ENCODE measurements around the gene CTNNA3. TPM values are rescaled to one million over a fixed set of nuclear protein-coding genes. Genes with fewer than 3 reads are reported as not detected.

Gene CTNNA3
- total RNA-seq, 1 experiment from 2014 or later: 0.20 TPM

GRCh38 chr10:67664942-67665341, 31.1 kb downstream of the CTNNA3 start:
- intact Hi-C loops (cut with micrococcal nuclease; ENCODE audit: unreplicated experiment): loop anchor here (5.0 kb wide), 1 partner anchor 542 kb away; no protein-coding TSS in a partner anchor
- no peaks in the 10 kb centered on the region for H3K9me3 ChIP-seq

GRCh38 chr10:67663449-67664087, 32.4 kb downstream of the CTNNA3 start:
- Mint-ChIP-seq H3K4me1 (ENCODE audit: low read depth, unreplicated experiment) (no peaks in the 10 kb centered on the region), H3K4me3 (ENCODE audit: unreplicated experiment) (no peak overlapping the region), H3K9me3 (ENCODE audit: unreplicated experiment) (no peaks in the 10 kb centered on the region), H3K27me3 (ENCODE audit: insufficient read depth, unreplicated experiment) (peaks cover 26% of the 10 kb centered on the region), H3K27ac (ENCODE audit: unreplicated experiment) (no peak overlapping the region), H3K36me3 (ENCODE audit: insufficient read depth, unreplicated experiment) (no peaks in the 10 kb centered on the region)
- no peaks in the 10 kb centered on the region for H3K4me1 ChIP-seq
- no peaks in the 10 kb centered on the region for H3K27me3 ChIP-seq (replicated peaks; ENCODE audit: control insufficient read depth, insufficient read depth, low read length)
- ChIA-PET POLR2A (no interaction called here), CTCF (interaction anchor here (1.8 kb wide), 1 partner anchor 116 kb away, joined by 6 read pairs; no protein-coding TSS in a partner anchor)
- TF ChIP-seq CTCF (IDR thresholded peaks at IDR 0.05; ENCODE audit: insufficient read depth in 1 of 2, low read depth in 1 of 2, low read length in 1 of 2, severe bottlenecking in 1 of 2, unreplicated experiment in 1 of 2): no peak
- intact Hi-C loops (cut with micrococcal nuclease; ENCODE audit: unreplicated experiment): no loop called here
- H3K9me3 ChIP-seq: no peaks in the 10 kb centered on the region
- BruUV-seq (replicated peaks): no TSS peak
- H3K36me3 ChIP-seq (ENCODE audit: control insufficient read depth, insufficient read depth, low read length): no peaks in the 10 kb centered on the region
- no peak for DNase-seq
- no peak overlapping the region for H3K4me3 ChIP-seq (ENCODE audit: low read depth, low read length)

More at GRCh38 chr10:67664942-67665341, 31.1 kb downstream of the CTNNA3 start:
- ChIA-PET CTCF (interaction anchor here (2.7 kb wide), 1 partner anchor 114 kb away, joined by 30 read pairs; no protein-coding TSS in a partner anchor), POLR2A (no interaction called here)
- Mint-ChIP-seq H3K27ac (ENCODE audit: unreplicated experiment) (no peak overlapping the region), H3K4me3 (ENCODE audit: unreplicated experiment) (no peak overlapping the region), H3K9me3 (ENCODE audit: unreplicated experiment) (no peaks in the 10 kb centered on the region), H3K4me1 (ENCODE audit: low read depth, unreplicated experiment) (no peaks in the 10 kb centered on the region), H3K27me3 (ENCODE audit: insufficient read depth, unreplicated experiment) (peaks cover 27% of the 10 kb centered on the region), H3K36me3 (ENCODE audit: insufficient read depth, unreplicated experiment) (no peaks in the 10 kb centered on the region)
- H3K4me1 ChIP-seq: no peaks in the 10 kb centered on the region
- H3K4me3 ChIP-seq (ENCODE audit: low read depth, low read length): no peak overlapping the region
- no peaks in the 10 kb centered on the region for H3K27me3 ChIP-seq (replicated peaks; ENCODE audit: control insufficient read depth, insufficient read depth, low read length)
- no TSS peak for BruUV-seq (replicated peaks)
- no peak for DNase-seq
- no peak for TF ChIP-seq CTCF (IDR thresholded peaks at IDR 0.05; ENCODE audit: insufficient read depth in 1 of 2, low read depth in 1 of 2, low read length in 1 of 2, severe bottlenecking in 1 of 2, unreplicated experiment in 1 of 2)
- H3K36me3 ChIP-seq (ENCODE audit: control insufficient read depth, insufficient read depth, low read length): no peaks in the 10 kb centered on the region

- Histone ChIP-seq H3K4me3 (ENCODE audit: low read depth, low read length) (no peak overlapping the region), H3K27me3 (replicated peaks; ENCODE audit: control insufficient read depth, insufficient read depth, low read length) (no peaks in the 10 kb centered on the region), H3K4me1 (no peaks in the 10 kb centered on the region), H3K36me3 (ENCODE audit: control insufficient read depth, insufficient read depth, low read length) (no peaks in the 10 kb centered on the region), H3K9me3 (no peaks in the 10 kb centered on the region)
- H3K9me3 Mint-ChIP-seq (ENCODE audit: unreplicated experiment): no peaks in the 10 kb centered on the region
- no peak overlapping the region for H3K4me3 Mint-ChIP-seq (ENCODE audit: unreplicated experiment)
- H3K27ac Mint-ChIP-seq (ENCODE audit: unreplicated experiment): no peak overlapping the region
- H3K27me3 Mint-ChIP-seq (ENCODE audit: insufficient read depth, unreplicated experiment): peaks cover 26% of the 10 kb centered on the region
- BruUV-seq (replicated peaks): no TSS peak
- POLR2A ChIA-PET: no interaction called here
- DNase-seq: no peak
- H3K4me1 Mint-ChIP-seq (ENCODE audit: low read depth, unreplicated experiment): no peaks in the 10 kb centered on the region
- TF ChIP-seq CTCF (IDR thresholded peaks at IDR 0.05; ENCODE audit: insufficient read depth in 1 of 2, low read depth in 1 of 2, low read length in 1 of 2, severe bottlenecking in 1 of 2, unreplicated experiment in 1 of 2): no peak
- CTCF ChIA-PET: interaction anchor here (0.6 to 1.8 kb wide), 2 partner anchors 117 to 609 kb away, joined by 3 to 6 read pairs; no protein-coding TSS in a partner anchor
- no peaks in the 10 kb centered on the region for H3K36me3 Mint-ChIP-seq (ENCODE audit: insufficient read depth, unreplicated experiment)
- intact Hi-C loops (cut with micrococcal nuclease; ENCODE audit: unreplicated experiment): no loop called here
These were observed 33.6 kb downstream of the CTNNA3 start for GRCh38 chr10:67662415-67662814.

All from Caco-2 (cell line).